NT2/D1 (cell line): Measurements from ENCODE around the gene XPR1.

ENCODE experiments used
- DNase-seq: peaks from one replicate; pipeline ENCODE4 v3.0.0-alpha.2; 2011; ENCODE audit warnings: low read depth, low spot score
- H3K27me3 ChIP-seq: 2 replicates; pipeline ENCODE4 v1.6.0; 2011; ENCODE audit warnings: mild to moderate bottlenecking; ENCODE audit not compliant: insufficient read length, insufficient read depth
- H3K36me3 ChIP-seq: 2 replicates; pipeline ENCODE4 v1.6.1; 2011; ENCODE audit warnings: mild to moderate bottlenecking, low read length, mixed read lengths; ENCODE audit not compliant: insufficient read depth, insufficient read length
- H3K4me1 ChIP-seq: 2 replicates; pipeline ENCODE4 v1.5.1; 2011; ENCODE audit not compliant: insufficient read depth, insufficient read length
- H3K4me3 ChIP-seq: 2 replicates; pipeline ENCODE4 v1.5.1; 2011; ENCODE audit warnings: low read depth; ENCODE audit not compliant: insufficient read length
- H3K9ac ChIP-seq: 2 replicates; pipeline ENCODE4 v1.6.0; 2011; ENCODE audit warnings: low read depth; ENCODE audit not compliant: insufficient read length
- H3K9me3 ChIP-seq: 2 replicates; pipeline ENCODE4 v1.5.1; 2011; ENCODE audit warnings: mild to moderate bottlenecking, low read length; ENCODE audit not compliant: insufficient read depth
- SUZ12 ChIP-seq: IDR thresholded peaks from 2 replicates; pipeline ENCODE4 v1.6.1; 2011; ENCODE audit not compliant: insufficient read length, insufficient read depth; ENCODE audit errors: extremely low read depth
- YY1 ChIP-seq: IDR thresholded peaks from 2 replicates; pipeline ENCODE4 v1.6.1; 2011; ENCODE audit not compliant: insufficient read length, insufficient read depth
- ZNF274 ChIP-seq: IDR thresholded peaks from 2 replicates; pipeline ENCODE4 v1.6.1; 2011; ENCODE audit warnings: mild to moderate bottlenecking, low read depth, low read length

XPR1 gene

GRCh38 chr1:180921386-180921785 is 289.6 kb downstream of the XPR1 start:
- Histone ChIP-seq H3K9me3 (no peaks in the 10 kb centered on the region), H3K4me3 (no peak overlapping the region), H3K9ac (no peak overlapping the region), H3K4me1 (peaks cover 55% of the 10 kb centered on the region), H3K27me3 (peaks cover 24% of the 10 kb centered on the region), H3K36me3 (peaks cover 4% of the 10 kb centered on the region)
- TF ChIP-seq YY1 (no peak), ZNF274 (no peak), SUZ12 (no peak)
- DNase-seq = no peak

GRCh38 chr1:180921891-180922630 is 290.2 kb downstream of the XPR1 start:
- TF ChIP-seq YY1 (no peak), ZNF274 (no peak), SUZ12 (no peak)
- DNase-seq = no peak
- no peak overlapping the region for H3K9ac ChIP-seq
- no peaks in the 10 kb centered on the region for H3K36me3 ChIP-seq
- H3K27me3 ChIP-seq = peaks cover 18% of the 10 kb centered on the region
- H3K4me3 ChIP-seq = no peak overlapping the region
- H3K9me3 ChIP-seq = no peaks in the 10 kb centered on the region
- peaks cover 58% of the 10 kb centered on the region for H3K4me1 ChIP-seq

- TF ChIP-seq SUZ12 (no peak), YY1 (no peak), ZNF274 (no peak)
- Histone ChIP-seq H3K4me1 (peaks cover 58% of the 10 kb centered on the region), H3K9me3 (no peaks in the 10 kb centered on the region), H3K9ac (no peak overlapping the region), H3K27me3 (peaks cover 12% of the 10 kb centered on the region), H3K36me3 (no peaks in the 10 kb centered on the region), H3K4me3 (no peak overlapping the region)
- DNase-seq = no peak
Measured at GRCh38 chr1:180922631-180923015, 290.8 kb downstream of the XPR1 start.

GRCh38 chr1:180923021-180923841 is 291.4 kb downstream of the XPR1 start:
- peaks cover 56% of the 10 kb centered on the region for H3K4me1 ChIP-seq
- TF ChIP-seq SUZ12 (no peak), YY1 (no peak), ZNF274 (no peak)

GRCh38 chr1:180923887-180924286 is 292.1 kb downstream of the XPR1 start:
- Histone ChIP-seq H3K9me3 (no peaks in the 10 kb centered on the region), H3K4me1 (peaks cover 57% of the 10 kb centered on the region), H3K4me3 (peak overlapping the region; percentile 6), H3K36me3 (no peaks in the 10 kb centered on the region), H3K9ac (peak overlapping the region; percentile 12), H3K27me3 (peaks cover 7% of the 10 kb centered on the region)
- TF ChIP-seq SUZ12 = no peak
- no peak for TF ChIP-seq YY1
- TF ChIP-seq ZNF274 = no peak
- no peak for DNase-seq

More at GRCh38 chr1:180923021-180923841, 291.4 kb downstream of the XPR1 start:
- Histone ChIP-seq H3K36me3 (no peaks in the 10 kb centered on the region), H3K9ac (peak overlapping the region; percentile 12), H3K9me3 (no peaks in the 10 kb centered on the region), H3K27me3 (peaks cover 9% of the 10 kb centered on the region), H3K4me3 (peak overlapping the region; percentile 6)
- peak; percentile 99 for DNase-seq

GRCh38 chr1:180924939-180925338 is 293.1 kb downstream of the XPR1 start:
- no peaks in the 10 kb centered on the region for H3K9me3 ChIP-seq
- TF ChIP-seq ZNF274 = no peak
- no peak for TF ChIP-seq SUZ12
- TF ChIP-seq YY1 = no peak
- H3K27me3 ChIP-seq = peaks cover 2% of the 10 kb centered on the region
- no peaks in the 10 kb centered on the region for H3K36me3 ChIP-seq
- no peak overlapping the region for H3K9ac ChIP-seq
- H3K4me1 ChIP-seq = peaks cover 52% of the 10 kb centered on the region
- no peak for DNase-seq
- H3K4me3 ChIP-seq = no peak overlapping the region

- no peaks in the 10 kb centered on the region for H3K36me3 ChIP-seq
- peaks cover 50% of the 10 kb centered on the region for H3K4me1 ChIP-seq
- H3K9ac ChIP-seq = no peak overlapping the region
- DNase-seq = no peak
- TF ChIP-seq SUZ12 = no peak
- TF ChIP-seq ZNF274 = no peak
- no peak for TF ChIP-seq YY1
- no peak overlapping the region for H3K4me3 ChIP-seq
- no peaks in the 10 kb centered on the region for H3K9me3 ChIP-seq
- no peaks in the 10 kb centered on the region for H3K27me3 ChIP-seq
Measured at GRCh38 chr1:180925471-180926051, 293.7 kb downstream of the XPR1 start.
